HepG2 (cell line): ENCODE measurements around the gene MYL6B. TPM values are rescaled to one million over a fixed set of nuclear protein-coding genes. Genes with fewer than 3 reads are reported as not detected.

ENCODE experiments used
- CHD4 ChIP-seq: fragments of 200-600 bp; sonication (generic); IDR thresholded peaks from 2 replicates; pipeline ENCODE4 v1.7.0; 2017; ENCODE audit warnings: mild to moderate bottlenecking, low read length, borderline replicate concordance
- EEA1 ChIP-seq: sonication (generic); formaldehyde crosslinking; IDR thresholded peaks from 2 replicates; pipeline ENCODE4 v1.5.1; 2020; ENCODE audit warnings: mild to moderate bottlenecking, missing genetic modification reagents, borderline replicate concordance
- FOXA1 ChIP-seq, 2 experiments: fragments of 450-650 bp in 1 of 2; sonication (generic) in 1 of 2; formaldehyde crosslinking in 1 of 2; IDR thresholded peaks; 2 replicates each; pipeline versions ENCODE4 v1.4.0 to v1.6.1; 2016 to 2020; ENCODE audit warnings: missing genetic modification reagents in 1 of 2
- GATAD1 ChIP-seq: IDR thresholded peaks from 2 replicates; pipeline ENCODE4 v1.6.1; 2016; ENCODE audit warnings: missing genetic modification reagents, missing compliant biosample characterization
- GTF3A ChIP-seq: sonication (generic); formaldehyde crosslinking; conservative IDR thresholded peaks from 2 replicates; pipeline ENCODE4 v1.4.0; 2020; ENCODE audit warnings: mild to moderate bottlenecking, missing genetic modification reagents
- GZF1 ChIP-seq: sonication (generic); formaldehyde crosslinking; IDR thresholded peaks from 2 replicates; pipeline ENCODE4 v1.5.1; 2020; ENCODE audit warnings: mild to moderate bottlenecking, missing genetic modification reagents
- HNRNPLL ChIP-seq: fragments of 200-400 bp; formaldehyde crosslinking; IDR thresholded peaks from 2 replicates; pipeline ENCODE4 v1.6.1; 2017; ENCODE audit warnings: mild to moderate bottlenecking, low read depth, low read length; ENCODE audit not compliant: poor library complexity, severe bottlenecking
- MED1 ChIP-seq: sonication (generic); formaldehyde crosslinking; IDR thresholded peaks from 2 replicates; pipeline ENCODE4 v1.4.0; 2020; ENCODE audit warnings: missing genetic modification reagents
- MNT ChIP-seq: fragments of 450-650 bp; IDR thresholded peaks from 2 replicates; pipeline ENCODE4 v1.6.1; 2016
- NFYC ChIP-seq: IDR thresholded peaks from 2 replicates; pipeline ENCODE4 v1.6.1; 2016; ENCODE audit warnings: missing genetic modification reagents, missing compliant biosample characterization
- NRL ChIP-seq: sonication (generic); formaldehyde crosslinking; IDR thresholded peaks from 2 replicates; pipeline ENCODE4 v1.5.0; 2020; ENCODE audit warnings: missing genetic modification reagents, mild to moderate bottlenecking, moderate library complexity, borderline replicate concordance
- PAX8 ChIP-seq: sonication (generic); formaldehyde crosslinking; IDR thresholded peaks from 2 replicates; pipeline ENCODE4 v1.8.0; 2022; ENCODE audit warnings: mild to moderate bottlenecking, missing genetic modification reagents, borderline replicate concordance
- RBM22 ChIP-seq: fragments of 200-400 bp; formaldehyde crosslinking; optimal IDR thresholded peaks from 2 replicates; pipeline ENCODE3; 2017; ENCODE audit warnings: mild to moderate bottlenecking, low read length, moderate library complexity
- SMC3 ChIP-seq: IDR thresholded peaks from 2 replicates; pipeline ENCODE4 v1.6.1; 2011; ENCODE audit warnings: low read length, improper control_type of control experiment
- SP4 ChIP-seq: sonication (generic); formaldehyde crosslinking; IDR thresholded peaks from 2 replicates; pipeline ENCODE4 v1.8.1; 2023; ENCODE audit warnings: mild to moderate bottlenecking, missing genetic modification reagents
- TBP ChIP-seq: sonication (generic); formaldehyde crosslinking; IDR thresholded peaks from 2 replicates; pipeline ENCODE4 v1.5.0; 2020; ENCODE audit warnings: missing genetic modification reagents
- TCF12 ChIP-seq, 2 experiments: fragments of 450-650 bp in 1 of 2; sonication (generic) in 1 of 2; formaldehyde crosslinking in 1 of 2; IDR thresholded peaks; 2 replicates each; pipeline versions ENCODE4 v1.6.1 to v1.8.0; 2017 to 2022; ENCODE audit warnings: antibody characterized with exemption in 1 of 2, mild to moderate bottlenecking in 1 of 2, missing genetic modification reagents in 1 of 2, moderate library complexity in 1 of 2
- ZNF703 ChIP-seq: sonication (generic); formaldehyde crosslinking; IDR thresholded peaks from 2 replicates; pipeline ENCODE4 v1.5.1; 2020; ENCODE audit warnings: missing genetic modification reagents, mild to moderate bottlenecking, moderate library complexity, borderline replicate concordance
- ZNF720 ChIP-seq: sonication (generic); formaldehyde crosslinking; IDR thresholded peaks from 2 replicates; pipeline ENCODE4 v1.4.0; 2020; ENCODE audit warnings: missing genetic modification reagents
- polyA plus RNA-seq, 8 experiments: library from polyadenylated mRNA; depleted of rRNA in 3 of 8; stranded (reverse) in 7 of 8; unstranded in 1 of 8; fragments of >200 nt; fragmentation: Illumina TruSeq in 4 of 8; extraction: Trizol in 4 of 8; gene quantifications; 2 replicates each; pipeline versions ENCODE4 v1.2.1 to v1.2.3, GENCODE V29; 2011 to 2016; ENCODE audit warnings: low read depth in 4 of 8, missing spikeins in 1 of 8, mixed read lengths in 1 of 8; ENCODE audit not compliant: insufficient read depth in 1 of 8
- total RNA-seq, 5 experiments: library from RNA; depleted of rRNA; stranded (reverse); fragments of >200 nt; fragmentation: Illumina TruSeq; extraction: Trizol; gene quantifications; 2 replicates each; pipeline ENCODE4 v1.2.3, GENCODE V29; 2016; ENCODE audit warnings: low read depth in 1 of 5
- TF ChIP-seq, protein P1 (sequence below): sonication (generic); formaldehyde crosslinking; IDR thresholded peaks from 2 replicates; pipeline ENCODE4 v1.5.0; 2020; ENCODE audit warnings: missing genetic modification reagents
- TF ChIP-seq, protein P2 (sequence below): sonication (generic); formaldehyde crosslinking; IDR thresholded peaks from 2 replicates; pipeline ENCODE4 v1.4.0; 2020; ENCODE audit warnings: missing genetic modification reagents
- TF ChIP-seq, protein P3 (sequence below): sonication (generic); formaldehyde crosslinking; IDR thresholded peaks from 2 replicates; pipeline ENCODE4 v1.5.0; 2020; ENCODE audit warnings: missing genetic modification reagents, mild to moderate bottlenecking, borderline replicate concordance

The MYL6B gene
- total and polyA plus RNA-seq, 2 of the 13 experiments (the other 11 are each of a cell fraction or from before 2014, with no cell fraction given) = 75.7 to 88.7 TPM

- TF ChIP-seq EEA1 (no peak), SP4 (CRISPR knock-in tag) (no peak), GTF3A (CRISPR knock-in tag) (no peak), TBP (no peak), RBM22 (no peak), GATAD1 (CRISPR knock-in tag) (0 out of 2 replicates have a peak, but pooled peaks have one; percentile 36), ZNF720 (CRISPR knock-in tag) (no peak), MNT (no peak), PAX8 (CRISPR knock-in tag) (no peak), TCF12 (IDR thresholded peaks at IDR 0.05) (no peak), TCF12 (CRISPR knock-in tag; IDR thresholded peaks at IDR 0.05) (no peak), HNRNPLL (no peak), NRL (CRISPR knock-in tag) (0 out of 2 replicates have a peak, but pooled peaks have one; percentile 28), NFYC (CRISPR knock-in tag) (no peak), GZF1 (CRISPR knock-in tag) (no peak), ZNF703 (CRISPR knock-in tag) (no peak), CHD4 (no peak), SMC3 (0 out of 2 replicates have a peak, but pooled peaks have one; percentile 4), MED1 (peak; percentile 35; the same call in 1 of the 2 replicates), FOXA1 (IDR thresholded peaks at IDR 0.05) (no peak), FOXA1 (CRISPR knock-in tag; IDR thresholded peaks at IDR 0.05) (no peak)
- TF ChIP-seq, protein P1, sequence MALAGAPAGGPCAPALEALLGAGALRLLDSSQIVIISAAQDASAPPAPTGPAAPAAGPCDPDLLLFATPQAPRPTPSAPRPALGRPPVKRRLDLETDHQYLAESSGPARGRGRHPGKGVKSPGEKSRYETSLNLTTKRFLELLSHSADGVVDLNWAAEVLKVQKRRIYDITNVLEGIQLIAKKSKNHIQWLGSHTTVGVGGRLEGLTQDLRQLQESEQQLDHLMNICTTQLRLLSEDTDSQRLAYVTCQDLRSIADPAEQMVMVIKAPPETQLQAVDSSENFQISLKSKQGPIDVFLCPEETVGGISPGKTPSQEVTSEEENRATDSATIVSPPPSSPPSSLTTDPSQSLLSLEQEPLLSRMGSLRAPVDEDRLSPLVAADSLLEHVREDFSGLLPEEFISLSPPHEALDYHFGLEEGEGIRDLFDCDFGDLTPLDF (CRISPR knock-in tag) = 0 out of 2 replicates have a peak, but pooled peaks have one; percentile 27
- TF ChIP-seq, protein P2, sequence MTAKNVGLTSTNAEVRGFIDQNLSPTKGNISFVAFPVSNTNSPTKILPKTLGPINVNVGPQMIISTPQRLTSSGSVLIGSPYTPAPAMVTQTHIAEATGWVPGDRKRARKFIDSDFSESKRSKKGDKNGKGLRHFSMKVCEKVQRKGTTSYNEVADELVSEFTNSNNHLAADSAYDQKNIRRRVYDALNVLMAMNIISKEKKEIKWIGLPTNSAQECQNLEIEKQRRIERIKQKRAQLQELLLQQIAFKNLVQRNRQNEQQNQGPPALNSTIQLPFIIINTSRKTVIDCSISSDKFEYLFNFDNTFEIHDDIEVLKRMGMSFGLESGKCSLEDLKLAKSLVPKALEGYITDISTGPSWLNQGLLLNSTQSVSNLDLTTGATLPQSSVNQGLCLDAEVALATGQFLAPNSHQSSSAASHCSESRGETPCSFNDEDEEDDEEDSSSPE = 0 out of 2 replicates have a peak, but pooled peaks have one; percentile 10
- TF ChIP-seq, protein P3, sequence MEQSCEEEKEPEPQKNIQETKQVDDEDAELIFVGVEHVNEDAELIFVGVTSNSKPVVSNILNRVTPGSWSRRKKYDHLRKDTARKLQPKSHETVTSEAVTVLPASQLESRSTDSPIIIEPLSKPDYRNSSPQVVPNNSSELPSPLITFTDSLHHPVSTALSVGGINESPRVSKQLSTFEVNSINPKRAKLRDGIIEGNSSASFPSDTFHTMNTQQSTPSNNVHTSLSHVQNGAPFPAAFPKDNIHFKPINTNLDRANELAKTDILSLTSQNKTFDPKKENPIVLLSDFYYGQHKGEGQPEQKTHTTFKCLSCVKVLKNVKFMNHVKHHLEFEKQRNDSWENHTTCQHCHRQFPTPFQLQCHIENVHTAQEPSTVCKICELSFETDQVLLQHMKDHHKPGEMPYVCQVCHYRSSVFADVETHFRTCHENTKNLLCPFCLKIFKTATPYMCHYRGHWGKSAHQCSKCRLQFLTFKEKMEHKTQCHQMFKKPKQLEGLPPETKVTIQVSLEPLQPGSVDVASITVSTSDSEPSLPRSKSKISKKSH (CRISPR knock-in tag) = 0 out of 2 replicates have a peak, but pooled peaks have one; percentile 26
Observed at GRCh38 chr12:56189099-56189917, 36.9 kb downstream of the MYL6B start, which contains the start of gene SMARCC2 (continued).
